ENCODE measurements around the gene TMEM164.

DNA sequence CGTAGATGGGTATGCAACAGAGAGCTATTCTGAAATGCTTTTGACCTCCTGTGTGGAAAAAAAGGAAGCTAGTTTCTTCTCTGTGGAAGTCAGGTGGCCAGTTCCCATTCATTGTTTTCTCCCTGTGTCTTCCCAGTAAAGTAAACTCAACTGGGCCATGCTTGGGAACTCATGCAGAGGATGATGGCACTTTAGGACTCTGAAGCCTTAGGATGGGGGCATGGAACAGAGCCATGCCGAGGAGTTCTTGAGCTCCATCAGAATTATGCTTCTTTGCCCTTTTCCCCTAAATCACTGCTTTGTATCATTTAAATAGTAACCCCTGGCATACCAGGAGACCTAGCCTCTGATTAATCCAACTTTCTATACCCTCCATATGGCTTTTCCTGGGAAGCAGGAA lies 3.2 kb downstream of the TMEM164 start:
- TF ChIP-seq POLR2A (IDR thresholded peaks at IDR 0.05), result no peak
- TF ChIP-seq, protein P1, sequence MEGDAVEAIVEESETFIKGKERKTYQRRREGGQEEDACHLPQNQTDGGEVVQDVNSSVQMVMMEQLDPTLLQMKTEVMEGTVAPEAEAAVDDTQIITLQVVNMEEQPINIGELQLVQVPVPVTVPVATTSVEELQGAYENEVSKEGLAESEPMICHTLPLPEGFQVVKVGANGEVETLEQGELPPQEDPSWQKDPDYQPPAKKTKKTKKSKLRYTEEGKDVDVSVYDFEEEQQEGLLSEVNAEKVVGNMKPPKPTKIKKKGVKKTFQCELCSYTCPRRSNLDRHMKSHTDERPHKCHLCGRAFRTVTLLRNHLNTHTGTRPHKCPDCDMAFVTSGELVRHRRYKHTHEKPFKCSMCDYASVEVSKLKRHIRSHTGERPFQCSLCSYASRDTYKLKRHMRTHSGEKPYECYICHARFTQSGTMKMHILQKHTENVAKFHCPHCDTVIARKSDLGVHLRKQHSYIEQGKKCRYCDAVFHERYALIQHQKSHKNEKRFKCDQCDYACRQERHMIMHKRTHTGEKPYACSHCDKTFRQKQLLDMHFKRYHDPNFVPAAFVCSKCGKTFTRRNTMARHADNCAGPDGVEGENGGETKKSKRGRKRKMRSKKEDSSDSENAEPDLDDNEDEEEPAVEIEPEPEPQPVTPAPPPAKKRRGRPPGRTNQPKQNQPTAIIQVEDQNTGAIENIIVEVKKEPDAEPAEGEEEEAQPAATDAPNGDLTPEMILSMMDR (IDR thresholded peaks at IDR 0.05), result no peak

All from heart left ventricle (tissue), 13 donors.